Mucosa of descending colon (tissue), 3 donors: ENCODE data around the gene POU2F3. TPM values are rescaled to one million over a fixed set of nuclear protein-coding genes. Genes with fewer than 3 reads are reported as not detected.

Experiments
- ATAC-seq: fragments of 200-7000 bp; cut with Tn5 transposase; one replicate; pipeline ENCODE4 v1.9.1; 2020; ENCODE audit warnings: mild to moderate bottlenecking, moderate library complexity
- DNase-seq, 3 donors: peaks; one replicate each; pipeline ENCODE4 v3.0.0-alpha.2; 2020
- H3K36me3 ChIP-seq: fragments of 200-600 bp; one replicate; pipeline ENCODE4 v1.8.0; 2021; ENCODE audit warnings: low read depth, mild to moderate bottlenecking
- H3K4me1 ChIP-seq: fragments of 200-600 bp; one replicate; pipeline ENCODE4 v1.8.0; 2021; ENCODE audit warnings: low read depth, mild to moderate bottlenecking
- H3K4me3 ChIP-seq: fragments of 200-600 bp; one replicate; pipeline ENCODE4 v1.8.0; 2021; ENCODE audit warnings: mild to moderate bottlenecking
- H3K9me3 ChIP-seq: fragments of 200-600 bp; one replicate; pipeline ENCODE4 v1.8.0; 2021; ENCODE audit warnings: mild to moderate bottlenecking
- intact Hi-C, 2 donors: fragments of 100-400 bp; cut with DNase I in 1 of 2; cut with micrococcal nuclease in 1 of 2; formaldehyde crosslinking; loops; one replicate each; pipeline versions ENCODE4 v1.11.0 to v1.11.1; 2022; cut with DNase I, micrococcal nuclease
- total RNA-seq, 3 donors: library from RNA; stranded (reverse); fragmentation: NEBNext Ultra II Directional in 2 of 3; extraction: Animal tissue kit (Norgen Biotek cat#: 25700) in 2 of 3; gene quantifications; one replicate each; pipeline versions ENCODE4 v1.2.1 to v1.2.4, GENCODE V29; 2021 to 2023
- TF ChIP-seq, protein P1 (sequence below): fragments of 200-600 bp; IDR thresholded peaks from one replicate; pipeline ENCODE4 v1.8.0; 2022; ENCODE audit warnings: antibody characterized with exemption, mild to moderate bottlenecking
- donor health status: DM: no; HTN: no; CAD: no; lungs with moderate emphysema.
- donor health status: DM: no; HTN: no; CAD: no.
- donor health status: DM: no; HTN: yes; CAD: no.

The POU2F3 gene
- total RNA-seq, 3 donors from 2014 or later = 1.1 to 3.0 (median 2.2) TPM

DNA sequence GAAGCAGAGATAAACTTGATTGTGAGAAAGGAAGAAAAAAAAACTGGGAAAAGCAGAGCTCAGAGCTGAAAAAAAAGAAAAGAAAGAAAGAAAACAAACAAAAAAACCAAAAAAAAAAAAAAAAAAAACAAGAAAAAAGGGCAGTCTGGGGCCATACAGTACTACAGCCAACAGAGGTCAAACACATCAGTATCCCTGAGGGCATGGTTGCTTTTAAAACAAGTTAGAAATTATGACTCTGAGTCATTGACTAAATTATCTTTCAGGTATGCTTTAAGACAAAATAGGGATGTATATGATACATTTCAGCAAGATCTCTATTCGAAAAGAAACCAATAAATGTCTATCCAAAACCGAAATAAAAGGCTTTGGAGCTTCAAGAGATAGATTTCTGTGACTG, 48.1 kb downstream of the POU2F3 start:
- Histone ChIP-seq H3K4me3 (no peak overlapping the region), H3K36me3 (no peaks in the 10 kb centered on the region), H3K9me3 (no peaks in the 10 kb centered on the region), H3K4me1 (no peaks in the 10 kb centered on the region)
- ATAC-seq (no peak), DNase-seq (no peak)
- TF ChIP-seq, protein P1, sequence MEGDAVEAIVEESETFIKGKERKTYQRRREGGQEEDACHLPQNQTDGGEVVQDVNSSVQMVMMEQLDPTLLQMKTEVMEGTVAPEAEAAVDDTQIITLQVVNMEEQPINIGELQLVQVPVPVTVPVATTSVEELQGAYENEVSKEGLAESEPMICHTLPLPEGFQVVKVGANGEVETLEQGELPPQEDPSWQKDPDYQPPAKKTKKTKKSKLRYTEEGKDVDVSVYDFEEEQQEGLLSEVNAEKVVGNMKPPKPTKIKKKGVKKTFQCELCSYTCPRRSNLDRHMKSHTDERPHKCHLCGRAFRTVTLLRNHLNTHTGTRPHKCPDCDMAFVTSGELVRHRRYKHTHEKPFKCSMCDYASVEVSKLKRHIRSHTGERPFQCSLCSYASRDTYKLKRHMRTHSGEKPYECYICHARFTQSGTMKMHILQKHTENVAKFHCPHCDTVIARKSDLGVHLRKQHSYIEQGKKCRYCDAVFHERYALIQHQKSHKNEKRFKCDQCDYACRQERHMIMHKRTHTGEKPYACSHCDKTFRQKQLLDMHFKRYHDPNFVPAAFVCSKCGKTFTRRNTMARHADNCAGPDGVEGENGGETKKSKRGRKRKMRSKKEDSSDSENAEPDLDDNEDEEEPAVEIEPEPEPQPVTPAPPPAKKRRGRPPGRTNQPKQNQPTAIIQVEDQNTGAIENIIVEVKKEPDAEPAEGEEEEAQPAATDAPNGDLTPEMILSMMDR = no peak
- intact Hi-C loops = no loop called here

DNA sequence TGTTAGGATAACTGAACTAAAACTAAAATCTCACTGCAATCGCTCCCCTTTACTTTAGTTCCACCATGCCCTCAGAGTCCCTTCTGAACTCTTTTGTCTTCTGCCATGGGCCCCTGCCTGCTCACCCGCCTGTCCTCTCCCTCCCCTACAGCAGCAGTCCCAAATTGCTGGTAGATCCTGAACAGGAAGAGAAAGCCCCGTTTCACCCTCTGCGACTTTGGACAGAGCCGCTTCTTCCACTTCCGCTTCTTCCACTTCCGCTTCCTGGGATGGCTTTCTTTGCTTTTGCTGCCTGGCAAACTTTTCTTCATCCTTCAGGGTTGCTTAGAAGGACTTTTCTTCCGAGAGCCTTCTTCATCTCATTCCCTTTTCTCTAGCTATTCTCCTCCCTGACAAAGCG, 49.5 kb downstream of the POU2F3 start:
- no peak for ATAC-seq
- intact Hi-C loops = no loop called here

DNA sequence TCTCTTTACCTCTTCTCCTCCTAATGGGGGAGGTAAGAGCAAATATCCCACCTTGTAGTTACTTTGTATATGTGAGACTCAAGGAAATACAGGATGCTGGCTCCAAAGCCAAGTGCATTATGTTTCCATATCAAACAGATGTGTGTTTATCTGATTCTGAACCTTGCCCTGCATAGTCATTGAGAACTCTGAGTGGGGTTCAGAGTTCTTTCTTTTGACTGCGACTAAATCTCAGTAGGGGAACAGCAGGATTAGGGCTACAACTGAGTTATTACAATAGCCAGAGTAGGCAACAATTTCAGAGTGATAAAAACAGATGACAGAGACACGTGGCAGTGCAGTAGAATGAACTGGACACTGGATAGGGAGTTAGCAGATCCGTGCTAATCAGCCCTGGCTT, 51.0 kb downstream of the POU2F3 start:
- H3K4me3 ChIP-seq = no peak overlapping the region
- H3K9me3 ChIP-seq = no peaks in the 10 kb centered on the region
- intact Hi-C loops = no loop called here
- DNase-seq (no peak), ATAC-seq (peak; percentile 81)
- H3K36me3 ChIP-seq = no peaks in the 10 kb centered on the region
- TF ChIP-seq, protein P1 = no peak
- H3K4me1 ChIP-seq = no peaks in the 10 kb centered on the region

More for the DNA sequence above, 49.5 kb downstream of the POU2F3 start:
- H3K36me3 ChIP-seq = no peaks in the 10 kb centered on the region
- DNase-seq = no peak
- TF ChIP-seq, protein P1 = no peak
- no peak overlapping the region for H3K4me3 ChIP-seq
- H3K4me1 ChIP-seq = no peaks in the 10 kb centered on the region
- no peaks in the 10 kb centered on the region for H3K9me3 ChIP-seq

DNA sequence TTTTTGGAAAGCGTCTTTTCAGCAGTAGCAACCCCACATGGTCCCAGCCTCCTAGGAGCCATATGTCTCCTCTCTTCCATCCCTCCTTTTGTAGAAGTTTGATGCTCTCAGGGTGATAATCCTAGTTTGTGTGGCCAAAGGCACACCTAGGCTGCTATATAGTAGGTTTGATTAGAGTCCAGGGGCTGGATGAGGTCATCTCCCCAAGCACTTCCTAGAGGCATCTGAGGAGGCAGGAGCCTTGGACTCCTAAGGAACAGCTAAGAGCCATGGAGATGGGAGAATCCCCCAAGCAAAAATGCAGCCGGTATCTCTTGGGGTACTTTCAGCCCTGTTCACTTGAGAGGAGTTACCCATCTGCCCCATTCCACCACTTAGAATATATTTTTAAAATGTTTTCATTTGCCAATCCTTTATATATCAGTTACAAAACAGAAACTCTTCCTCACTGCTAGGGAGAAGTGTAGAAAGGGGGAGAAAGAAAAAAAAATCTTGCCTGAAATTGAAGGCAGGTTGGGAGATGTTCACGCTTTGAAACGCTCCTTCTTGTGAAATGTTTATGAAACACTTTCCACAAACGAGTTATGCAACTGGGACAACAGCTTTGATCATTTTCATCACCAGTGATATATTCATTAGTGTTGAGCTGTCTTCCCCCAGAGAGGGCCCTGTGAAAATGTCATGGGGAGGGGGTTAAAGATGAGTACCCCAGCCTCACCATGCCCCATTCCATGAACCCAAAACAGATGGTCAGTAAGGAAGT, 53.3 kb downstream of the POU2F3 start:
- intact Hi-C loops = no loop called here
- Histone ChIP-seq H3K9me3 (no peaks in the 10 kb centered on the region), H3K36me3 (no peaks in the 10 kb centered on the region), H3K4me3 (no peak overlapping the region), H3K4me1 (no peaks in the 10 kb centered on the region)
- no peak for ATAC-seq
- TF ChIP-seq, protein P1 = no peak
- no peak for DNase-seq

DNA sequence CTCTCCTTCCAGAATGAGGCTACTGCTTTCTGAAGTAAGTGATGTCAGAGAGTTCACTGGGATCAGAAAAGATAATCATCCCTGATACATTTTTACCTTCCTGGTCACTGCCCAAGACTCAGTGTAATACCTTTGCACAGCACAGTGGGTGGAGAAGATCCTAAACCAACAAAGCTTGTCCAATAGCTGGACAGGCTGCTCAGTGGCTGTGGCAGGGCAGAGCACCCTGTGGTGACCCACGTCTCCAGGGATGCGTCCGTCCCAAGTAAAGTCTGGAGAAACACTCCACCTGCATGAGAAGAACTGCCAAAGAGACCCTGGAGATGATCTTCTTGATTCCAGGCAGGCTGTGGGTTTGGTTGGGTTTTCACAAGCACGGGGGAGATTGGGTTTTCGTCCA, 54.2 kb downstream of the POU2F3 start:
- DNase-seq (no peak), ATAC-seq (peak; percentile 27)
- no peaks in the 10 kb centered on the region for H3K9me3 ChIP-seq
- no peaks in the 10 kb centered on the region for H3K36me3 ChIP-seq
- intact Hi-C loops = no loop called here
- no peak overlapping the region for H3K4me3 ChIP-seq
- H3K4me1 ChIP-seq = no peaks in the 10 kb centered on the region
- TF ChIP-seq, protein P1 = no peak
